Hindlimb muscle (tissue), 1 donor: ENCODE results near the gene STING1. TPM values are rescaled to one million over a fixed set of nuclear protein-coding genes. Genes with fewer than 3 reads are reported as not detected.
"Not testable (repeated sequence)": the region's sequence is repeated elsewhere in the genome, so short reads cannot be mapped to it uniquely, and the experiment has no call there.

ENCODE experiments used
- DNase-seq: peaks from one replicate; pipeline ENCODE4 v3.0.0-alpha.2; 2013
- polyA plus RNA-seq: library from polyadenylated mRNA; unstranded; fragments of 120-200 nt; gene quantifications from one replicate; pipeline ENCODE4 v1.2.1, GENCODE V29; 2013; ENCODE audit not compliant: insufficient read length

Gene STING1
- polyA plus RNA-seq = 49.0 TPM

GRCh38 chr5:139482050-139482889, at the start of gene STING1:
Gene STING1 (minus strand): TSS chr5:139482758. CDS start chr5:139481704, 1,054 bp downstream.
- DNase-seq = peak; percentile 81

- no peak for DNase-seq
Observed at GRCh38 chr5:139531772-139532169, 49.2 kb upstream of the STING1 start.

DNA sequence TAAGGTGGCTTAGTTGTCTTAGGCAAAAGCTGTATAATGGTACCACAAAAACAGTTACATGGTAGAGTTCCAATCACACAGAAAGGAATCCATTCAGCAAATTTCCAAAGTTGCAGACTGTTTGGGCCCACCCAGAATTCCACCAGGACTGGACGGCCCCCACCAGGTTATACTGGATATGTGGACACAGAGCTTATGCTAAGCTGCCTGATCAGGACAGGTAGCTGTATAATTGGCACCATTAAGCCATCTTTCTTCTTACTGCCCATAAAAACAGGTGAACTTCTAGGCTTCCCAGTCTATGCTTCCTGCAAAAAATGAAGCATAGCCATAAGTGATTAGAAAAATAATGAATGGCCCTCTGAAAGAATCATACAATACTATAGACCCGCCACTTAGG, 47.5 kb upstream of the STING1 start:
- not testable (repeated sequence) for DNase-seq

- DNase-seq = not testable (repeated sequence)
Observed at GRCh38 chr5:139528695-139529094, 46.1 kb upstream of the STING1 start.

DNA sequence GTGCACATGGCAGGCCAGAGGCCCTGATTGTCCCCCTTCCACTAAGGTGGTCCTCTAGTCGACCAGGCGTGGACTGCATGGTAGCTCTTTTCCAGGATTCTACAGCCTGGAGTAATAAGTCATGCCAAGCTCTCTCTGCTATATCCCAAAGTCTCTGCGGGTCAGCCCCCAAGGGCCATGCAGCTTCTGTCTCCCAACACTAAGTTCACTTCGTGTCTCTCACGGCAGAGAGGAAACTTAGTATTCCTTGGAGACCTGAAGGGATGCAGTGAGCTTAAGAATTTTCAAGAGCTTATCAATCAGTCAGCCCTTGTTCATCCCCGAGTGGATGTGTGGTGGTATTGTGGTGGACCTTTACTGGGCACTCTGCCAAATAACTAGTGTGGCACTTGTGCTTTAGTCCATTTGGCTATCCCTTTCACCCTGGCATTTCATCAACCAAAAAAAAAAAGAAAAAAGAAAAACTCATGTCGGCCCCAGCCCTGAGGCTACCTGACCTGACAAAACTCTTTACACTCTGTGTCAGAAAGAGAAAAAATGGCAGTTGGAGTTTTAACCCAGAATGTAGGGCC, 45.4 kb upstream of the STING1 start:
- not testable (repeated sequence) for DNase-seq

DNA sequence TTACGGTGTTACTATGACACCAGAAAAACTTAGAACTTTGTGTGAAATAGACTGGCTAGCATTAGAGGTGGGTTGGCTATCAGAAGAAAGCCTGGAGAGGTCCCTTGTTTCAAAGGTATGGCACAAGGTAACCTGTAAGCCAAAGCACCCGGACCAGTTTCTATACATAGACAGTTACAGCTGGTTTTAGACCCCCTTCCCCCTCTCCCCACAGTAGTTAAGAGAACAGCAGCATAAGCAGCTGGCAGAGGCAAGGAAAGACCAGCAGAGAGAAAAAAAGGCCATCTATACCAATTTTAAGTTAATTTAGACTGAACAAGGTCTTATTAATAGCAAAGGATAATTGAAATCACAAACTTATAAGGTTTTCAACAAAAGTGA, 44.5 kb upstream of the STING1 start:
- not testable (repeated sequence) for DNase-seq

GRCh38 chr5:139526309-139527089, 43.9 kb upstream of the STING1 start:
- DNase-seq = not testable (repeated sequence)

DNA sequence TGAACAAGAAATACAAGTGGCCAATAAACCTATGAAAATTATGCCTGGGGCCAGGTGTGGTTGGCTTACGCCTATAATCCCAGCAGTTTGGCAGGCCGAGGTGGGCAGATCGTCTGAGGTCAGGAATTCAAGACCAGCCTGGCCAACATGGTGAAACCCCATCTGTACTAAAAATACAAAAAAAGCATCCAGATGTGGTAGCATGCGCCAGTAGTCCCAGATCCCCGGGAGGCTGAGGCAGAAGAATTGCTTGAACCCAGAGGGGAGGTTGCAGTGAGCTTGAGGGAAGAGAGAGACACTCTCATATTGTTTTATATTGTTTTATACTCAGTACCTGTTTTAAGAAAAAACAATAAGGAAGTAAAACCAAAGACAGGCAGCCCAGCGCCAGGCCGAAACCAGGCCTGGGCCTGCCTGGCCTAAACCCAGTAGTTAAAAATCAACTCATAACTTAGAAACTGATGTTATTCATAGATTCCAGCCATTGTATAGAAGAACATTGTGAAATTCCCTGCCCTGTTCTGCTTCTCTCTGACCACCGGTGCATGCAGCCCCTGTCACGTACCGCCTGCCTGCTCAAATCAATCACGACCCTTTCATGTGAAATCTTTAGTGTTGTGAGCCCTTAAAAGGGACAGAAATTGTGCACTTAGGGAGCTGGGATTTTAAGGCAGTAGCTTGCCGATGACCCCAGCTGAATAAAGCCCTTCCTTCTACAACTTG, 43.2 kb upstream of the STING1 start:
- not testable (repeated sequence) for DNase-seq

- no peak for DNase-seq
Observed at GRCh38 chr5:139524940-139525585, 42.5 kb upstream of the STING1 start.

GRCh38 chr5:139524446-139524845, 41.9 kb upstream of the STING1 start:
- DNase-seq = no peak

- DNase-seq = no peak
Observed at GRCh38 chr5:139523635-139524445, 41.3 kb upstream of the STING1 start.

DNA sequence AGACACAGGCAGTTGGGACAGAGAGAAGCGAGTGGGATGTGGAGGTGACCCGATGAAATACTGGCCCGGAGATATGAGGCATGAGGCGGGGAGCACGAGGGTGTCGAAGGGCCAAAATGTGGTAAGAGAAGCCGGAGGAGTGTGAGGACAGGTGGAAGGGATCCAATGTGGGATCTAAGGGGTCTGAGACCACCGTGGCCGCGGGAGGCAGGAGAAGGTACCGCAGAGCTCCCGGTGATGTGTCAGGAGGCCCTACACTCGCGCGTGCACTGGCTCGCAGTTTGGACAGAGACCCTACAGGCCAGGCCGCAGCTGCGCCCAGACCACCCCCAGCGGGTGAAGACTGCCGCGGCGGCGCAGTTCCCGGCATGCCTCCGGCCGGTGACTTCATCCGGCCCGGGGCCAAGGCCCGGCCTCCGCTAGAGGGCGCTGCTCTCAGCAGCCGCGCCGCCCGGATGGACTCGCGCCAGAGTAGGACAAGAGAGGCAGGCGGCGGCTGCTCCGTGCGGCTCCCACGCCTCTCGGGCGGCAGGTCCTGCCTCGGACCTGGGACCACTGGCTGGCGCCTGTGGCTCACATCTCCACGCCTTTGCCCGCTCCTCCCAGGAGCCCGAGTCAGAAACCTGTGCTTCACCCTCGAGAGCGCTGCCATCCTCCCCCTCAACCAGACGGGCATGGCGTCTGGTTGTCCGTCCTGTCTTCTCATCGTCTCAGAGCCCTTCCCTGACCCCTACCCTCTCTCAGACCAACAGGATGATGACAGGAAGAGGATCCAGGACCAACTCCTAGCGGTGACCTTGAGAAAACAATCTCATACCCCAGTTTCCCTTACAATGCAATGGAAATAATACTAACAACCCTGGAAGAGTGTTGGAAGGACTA, 35.4 kb upstream of the STING1 start:
- DNase-seq = peak; percentile 96

DNA sequence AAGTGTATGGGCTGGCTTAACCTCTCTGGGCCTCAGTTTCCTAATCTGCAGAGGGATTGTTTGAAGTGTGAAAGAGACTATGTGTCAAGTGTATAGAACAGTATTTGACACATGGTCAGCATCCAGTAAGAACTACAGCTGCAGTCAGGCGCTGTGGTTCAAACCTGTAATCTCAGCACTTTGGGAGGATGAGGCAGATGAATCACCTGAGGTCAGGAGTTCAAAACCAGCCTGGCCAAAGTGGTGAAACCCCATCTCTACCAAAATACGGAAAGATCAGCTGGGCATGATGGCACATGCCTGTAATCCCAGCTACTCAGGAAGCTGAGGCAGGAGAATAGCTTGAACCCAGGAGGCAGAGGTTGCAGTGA, 31.9 kb upstream of the STING1 start:
- DNase-seq = no peak

DNA sequence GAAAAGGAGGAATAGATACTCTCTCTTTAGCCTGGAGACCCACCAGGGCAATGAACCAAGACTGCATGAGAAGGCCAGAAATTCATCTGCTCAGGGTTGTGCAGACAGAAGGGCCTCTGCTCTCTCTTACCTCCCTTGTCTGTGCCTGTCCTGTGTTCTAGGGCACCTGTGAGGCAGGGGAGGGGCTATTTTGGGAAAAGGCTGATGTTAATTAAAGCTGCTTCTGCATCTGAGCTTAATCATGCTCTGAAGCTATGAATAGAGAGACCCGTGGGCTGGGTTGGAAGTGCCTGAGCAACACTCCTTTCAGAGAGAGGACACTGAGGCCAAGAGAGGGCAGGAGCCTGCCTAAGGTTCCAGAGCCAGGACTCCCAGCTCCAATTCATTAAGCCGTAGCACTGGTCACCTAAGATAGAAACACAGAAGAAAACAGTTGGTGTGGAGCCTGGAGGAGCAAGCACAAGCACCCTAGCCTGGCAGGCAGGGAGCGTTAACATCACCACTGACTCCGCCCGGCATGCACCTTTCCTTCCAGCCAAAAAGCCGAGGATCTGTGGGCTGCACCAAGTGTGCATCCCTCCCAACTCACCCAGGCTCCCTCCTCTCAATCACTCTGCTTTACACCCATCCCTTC, 31.4 kb upstream of the STING1 start:
- DNase-seq = no peak

DNA sequence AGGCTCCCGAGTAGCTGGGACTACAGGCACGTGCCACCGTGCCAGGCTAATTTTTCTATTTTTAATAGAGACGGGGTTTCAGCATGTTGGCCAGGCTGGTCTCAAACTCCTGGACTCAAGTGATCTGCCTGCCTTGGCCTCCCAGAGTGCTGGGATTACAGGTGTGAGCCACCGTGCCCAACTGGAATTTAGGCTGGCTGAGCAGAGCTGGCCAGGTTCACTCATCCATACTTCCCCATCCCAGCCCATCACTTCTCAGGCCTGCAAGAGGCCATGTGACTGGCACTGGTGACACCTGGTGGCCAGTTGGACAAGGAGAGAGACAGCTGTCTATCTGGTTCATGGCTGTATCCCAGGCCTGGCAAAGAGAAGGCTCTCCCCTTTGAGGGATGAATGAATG, 30.9 kb upstream of the STING1 start:
- peak; percentile 74 for DNase-seq

- no peak for DNase-seq
Observed at GRCh38 chr5:139512786-139513390, 30.3 kb upstream of the STING1 start.

DNA sequence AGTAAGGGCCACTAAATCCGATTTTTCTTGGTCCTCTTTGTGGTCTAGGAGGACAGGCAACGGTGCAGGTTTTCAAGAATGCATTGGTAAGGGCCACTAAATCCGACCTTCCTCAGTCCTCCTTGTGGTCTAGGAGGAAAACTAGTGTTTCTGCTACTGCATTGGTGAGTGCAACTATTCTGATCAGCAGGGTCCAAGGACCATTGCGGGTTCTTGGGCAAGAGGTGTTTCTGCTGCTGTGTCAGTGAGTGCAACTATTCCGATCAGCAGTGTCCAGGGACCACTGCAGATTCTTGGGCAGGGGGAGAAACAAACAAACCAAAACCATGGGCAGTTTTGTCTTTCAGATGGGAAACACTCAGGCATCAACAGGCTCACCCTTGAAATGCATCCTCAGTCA, 22.2 kb upstream of the STING1 start:
- DNase-seq = not testable (repeated sequence)

DNA sequence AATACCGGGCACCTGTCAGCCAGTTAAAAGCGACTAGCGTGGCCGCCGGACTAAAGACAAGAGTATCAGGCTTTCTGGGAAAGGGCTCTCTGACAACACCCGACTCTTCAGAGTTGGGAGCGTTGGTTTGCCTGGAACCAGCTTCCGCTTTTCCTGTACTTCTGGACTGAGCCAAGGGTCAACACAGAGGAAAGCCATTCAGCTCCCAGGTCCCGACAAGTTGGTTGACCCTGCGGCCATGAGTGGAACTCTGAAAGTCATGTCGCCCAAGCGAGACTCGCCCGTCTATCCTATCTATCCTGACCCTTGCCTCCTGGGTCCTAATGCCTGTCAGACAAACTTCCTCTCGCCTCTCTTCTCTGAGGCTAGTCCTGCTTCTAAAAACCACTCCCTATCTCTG, 21.3 kb upstream of the STING1 start:
- not testable (repeated sequence) for DNase-seq
